HepG2 (cell line): Measurements from ENCODE around the gene TFPI. TPM values are rescaled to one million over a fixed set of nuclear protein-coding genes. Genes with fewer than 3 reads are reported as not detected.
A peak's percentile ranks its signal among the peaks of the same experiment; 100 is the strongest.

Experiments used
- CEBPB ChIP-seq: IDR thresholded peaks from 2 replicates; pipeline ENCODE4 v1.6.1; 2011; ENCODE audit warnings: low read depth, low read length, improper control_type of control experiment, borderline replicate concordance
- CEBPG ChIP-seq: IDR thresholded peaks from 2 replicates; pipeline ENCODE4 v1.6.1; 2016
- ELF4 ChIP-seq: sonication (generic); formaldehyde crosslinking; IDR thresholded peaks from 2 replicates; pipeline ENCODE4 v1.5.0; 2020; ENCODE audit warnings: missing genetic modification reagents, mild to moderate bottlenecking, moderate library complexity, borderline replicate concordance
- HDAC6 ChIP-seq: fragments of 200-600 bp; sonication (generic); IDR thresholded peaks from 2 replicates; pipeline ENCODE4 v1.7.0; 2017; ENCODE audit warnings: mild to moderate bottlenecking, antibody characterized with exemption, low read length, low read depth
- HES4 ChIP-seq: sonication (generic); formaldehyde crosslinking; IDR thresholded peaks from 2 replicates; pipeline ENCODE4 v1.9.0; 2021; ENCODE audit warnings: mild to moderate bottlenecking, missing genetic modification reagents, borderline replicate concordance
- HNF1A ChIP-seq, 2 experiments: sonication (generic) in 1 of 2; formaldehyde crosslinking in 1 of 2; IDR thresholded peaks; 2 replicates each; pipeline versions ENCODE4 v1.4.0 to v1.6.1; 2016 to 2020; ENCODE audit warnings: borderline replicate concordance in 1 of 2, low read depth in 1 of 2, mild to moderate bottlenecking in 1 of 2, missing genetic modification reagents in 1 of 2
- MAZ ChIP-seq, 2 experiments: sonication (generic) in 1 of 2; formaldehyde crosslinking in 1 of 2; IDR thresholded peaks; 2 replicates each; pipeline versions ENCODE4 v1.5.0 to v1.6.1; 2012 to 2020; ENCODE audit warnings: low read depth in 2 of 2, mild to moderate bottlenecking in 2 of 2, borderline replicate concordance in 1 of 2, improper control_type of control experiment in 1 of 2, low read length in 1 of 2, missing genetic modification reagents in 1 of 2, moderate library complexity in 1 of 2
- MXI1 ChIP-seq: IDR thresholded peaks from 3 replicates; pipeline ENCODE4 v1.6.1; 2012; ENCODE audit warnings: low read depth, low read length, inconsistent platforms, borderline replicate concordance
- PAF1 ChIP-seq: IDR thresholded peaks from 2 replicates; pipeline ENCODE4 v1.6.1; 2016; ENCODE audit warnings: missing genetic modification reagents, missing compliant biosample characterization
- PHF8 ChIP-seq: sonication (generic); formaldehyde crosslinking; IDR thresholded peaks from 2 replicates; pipeline ENCODE4 v1.5.0; 2020; ENCODE audit warnings: missing genetic modification reagents
- RFXANK ChIP-seq: IDR thresholded peaks from 2 replicates; pipeline ENCODE4 v1.6.1; 2016
- SALL1 ChIP-seq: sonication (generic); formaldehyde crosslinking; IDR thresholded peaks from 2 replicates; pipeline ENCODE4 v1.8.0; 2022; ENCODE audit warnings: mild to moderate bottlenecking, missing genetic modification reagents
- SMAD3 ChIP-seq: sonication (generic); formaldehyde crosslinking; IDR thresholded peaks from 2 replicates; pipeline ENCODE4 v1.4.0; 2020; ENCODE audit warnings: missing genetic modification reagents
- SMARCE1 ChIP-seq: fragments of 450-650 bp; IDR thresholded peaks from 2 replicates; pipeline ENCODE4 v1.6.1; 2017; ENCODE audit warnings: borderline replicate concordance
- TRIM24 ChIP-seq: sonication (generic); formaldehyde crosslinking; IDR thresholded peaks from 2 replicates; pipeline ENCODE4 v1.8.0; 2022; ENCODE audit warnings: mild to moderate bottlenecking, missing genetic modification reagents
- ZNF136 ChIP-seq: sonication (generic); formaldehyde crosslinking; IDR thresholded peaks from 2 replicates; pipeline ENCODE4 v1.8.1; 2022; ENCODE audit warnings: low read depth, mild to moderate bottlenecking, moderate library complexity, missing genetic modification reagents
- ZNF138 ChIP-seq: sonication (generic); formaldehyde crosslinking; IDR thresholded peaks from 2 replicates; pipeline ENCODE4 v1.5.0; 2020; ENCODE audit warnings: mild to moderate bottlenecking, low read depth, missing genetic modification reagents
- ZNF232 ChIP-seq: sonication (generic); formaldehyde crosslinking; IDR thresholded peaks from 2 replicates; pipeline ENCODE4 v1.4.0; 2020; ENCODE audit warnings: missing genetic modification reagents, borderline replicate concordance
- ZNF24 ChIP-seq: fragments of 450-650 bp; IDR thresholded peaks from 2 replicates; pipeline ENCODE4 v1.6.1; 2017; ENCODE audit warnings: antibody characterized with exemption, mild to moderate bottlenecking
- ZNF605 ChIP-seq: sonication (generic); formaldehyde crosslinking; IDR thresholded peaks from 2 replicates; pipeline ENCODE4 v1.8.0; 2022; ENCODE audit warnings: mild to moderate bottlenecking, missing genetic modification reagents
- ZNF710 ChIP-seq: sonication (generic); formaldehyde crosslinking; IDR thresholded peaks from 2 replicates; pipeline ENCODE4 v1.5.0; 2020; ENCODE audit warnings: mild to moderate bottlenecking, missing genetic modification reagents, borderline replicate concordance
- ZNF749 ChIP-seq: sonication (generic); formaldehyde crosslinking; IDR thresholded peaks from 2 replicates; pipeline ENCODE4 v1.8.0; 2022; ENCODE audit warnings: mild to moderate bottlenecking, missing genetic modification reagents, moderate library complexity, borderline replicate concordance
- ZNF766 ChIP-seq: sonication (generic); formaldehyde crosslinking; IDR thresholded peaks from 2 replicates; pipeline ENCODE4 v1.5.0; 2020; ENCODE audit warnings: missing genetic modification reagents, borderline replicate concordance
- polyA plus RNA-seq, 8 experiments: library from polyadenylated mRNA; depleted of rRNA in 3 of 8; stranded (reverse) in 7 of 8; unstranded in 1 of 8; fragments of >200 nt; fragmentation: Illumina TruSeq in 4 of 8; extraction: Trizol in 4 of 8; gene quantifications; 2 replicates each; pipeline versions ENCODE4 v1.2.1 to v1.2.3, GENCODE V29; 2011 to 2016; ENCODE audit warnings: low read depth in 4 of 8, missing spikeins in 1 of 8, mixed read lengths in 1 of 8; ENCODE audit not compliant: insufficient read depth in 1 of 8
- total RNA-seq, 5 experiments: library from RNA; depleted of rRNA; stranded (reverse); fragments of >200 nt; fragmentation: Illumina TruSeq; extraction: Trizol; gene quantifications; 2 replicates each; pipeline ENCODE4 v1.2.3, GENCODE V29; 2016; ENCODE audit warnings: low read depth in 1 of 5

The TFPI gene
- total and polyA plus RNA-seq, 2 of the 13 experiments (the other 11 are each of a cell fraction or from before 2014, with no cell fraction given): 301 to 436 TPM

GRCh38 chr2:187541086-187542085 is 12.8 kb downstream of the TFPI start (continued):
- TF ChIP-seq MAZ (IDR thresholded peaks at IDR 0.05; ENCODE audit: borderline replicate concordance, low read depth, low read length): no peak
- peak; percentile 58; the same call in 1 of the 2 replicates for TF ChIP-seq MAZ (CRISPR knock-in tag; IDR thresholded peaks at IDR 0.05; ENCODE audit: low read depth)
- TF ChIP-seq HDAC6: 0 out of 2 replicates have a peak, but pooled peaks have one; percentile 64
- TF ChIP-seq ZNF136 (CRISPR knock-in tag): no peak
- TF ChIP-seq CEBPG: peak; percentile 87
- peak; percentile 25; the same call in 1 of the 2 replicates for TF ChIP-seq ZNF24
- TF ChIP-seq PHF8 (CRISPR knock-in tag): 0 out of 2 replicates have a peak, but pooled peaks have one; percentile 31
- TF ChIP-seq MXI1: no peak
- TF ChIP-seq ZNF710: peak; percentile 98
- no peak for TF ChIP-seq SMARCE1
- no peak for TF ChIP-seq ZNF766 (CRISPR knock-in tag)
- TF ChIP-seq PAF1 (CRISPR knock-in tag): peak; percentile 74; the same call in 1 of the 2 replicates
- no peak for TF ChIP-seq HES4 (CRISPR knock-in tag)
- peak; percentile 88 for TF ChIP-seq HNF1A (IDR thresholded peaks at IDR 0.05; ENCODE audit: low read depth)
- peak; percentile 91 for TF ChIP-seq HNF1A (CRISPR knock-in tag; IDR thresholded peaks at IDR 0.05; ENCODE audit: borderline replicate concordance)
- TF ChIP-seq ZNF232: peak; percentile 87; the same call in 1 of the 2 replicates
- TF ChIP-seq ZNF138 (CRISPR knock-in tag): peak; percentile 80; the same call in 1 of the 2 replicates
- TF ChIP-seq RFXANK: no peak; the same call in 1 of the 2 replicates
- TF ChIP-seq ZNF605 (CRISPR knock-in tag): peak; percentile 78; the same call in 1 of the 2 replicates
- peak; percentile 29; the same call in 1 of the 2 replicates for TF ChIP-seq ELF4
- TF ChIP-seq TRIM24: no peak
- peak; percentile 72 for TF ChIP-seq ZNF749 (CRISPR knock-in tag)
- TF ChIP-seq CEBPB: peak; percentile 80
- peak; percentile 97 for TF ChIP-seq SMAD3 (CRISPR knock-in tag)
- TF ChIP-seq SALL1: peak; percentile 97
